ENCODE results near the gene WWTR1. TPM values are rescaled to one million over a fixed set of nuclear protein-coding genes. Genes with fewer than 3 reads are reported as not detected.

WWTR1 gene
- total and polyA plus RNA-seq, 4 donors: 4.5 to 11.8 (median 9.0) TPM

DNA sequence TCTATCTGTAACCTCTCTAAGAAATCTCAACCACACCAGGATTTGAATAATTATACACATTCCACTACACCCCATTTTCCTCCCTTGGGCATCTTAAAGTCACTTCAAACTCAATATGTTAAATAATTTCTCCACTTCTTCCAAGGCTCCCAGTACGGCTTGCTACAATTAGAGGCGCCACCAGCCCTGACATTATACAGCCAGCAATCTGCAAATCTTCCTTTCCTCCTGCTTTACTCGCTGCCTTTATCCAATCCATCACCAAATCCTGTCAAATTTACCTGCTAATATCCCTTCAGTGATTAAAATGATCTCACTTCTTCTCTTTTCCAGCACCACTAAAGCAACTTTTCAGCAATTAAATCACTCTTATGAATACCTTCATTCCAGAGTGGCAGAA is 13.9 kb downstream of the WWTR1 start:
- WGBS: 86% methylated on average over 3 of the region's 3 CpGs
- peaks cover 5 to 35% (median 21%) of the 10 kb centered on the region in 4 donors for H3K4me1 ChIP-seq (ENCODE audit: control insufficient read depth in 4 of 4, insufficient read depth in 4 of 4, low read length in 3 of 4)
- H3K27ac ChIP-seq (ENCODE audit: low read depth in 1 of 2, low read length in 2 of 2): no peak overlapping the region
- peaks cover 0 to 4% (median 0%) of the 10 kb centered on the region in 4 donors for H3K36me3 ChIP-seq (ENCODE audit: control insufficient read depth in 4 of 4, insufficient read depth in 3 of 4, low read depth in 1 of 4, low read length in 3 of 4)
- no peaks in the 10 kb centered on the region for H3K9me3 ChIP-seq (ENCODE audit: control insufficient read depth in 4 of 4, low read length in 3 of 4)
- H3K9ac ChIP-seq (ENCODE audit: low read depth in 1 of 2, low read length in 2 of 2): no peak overlapping the region
- H3K27me3 ChIP-seq (ENCODE audit: control insufficient read depth in 4 of 4, insufficient read depth in 4 of 4, low read length in 3 of 4): no peaks in the 10 kb centered on the region
- DNase-seq (ENCODE audit: low spot score): no peak
- TF ChIP-seq, protein P1, sequence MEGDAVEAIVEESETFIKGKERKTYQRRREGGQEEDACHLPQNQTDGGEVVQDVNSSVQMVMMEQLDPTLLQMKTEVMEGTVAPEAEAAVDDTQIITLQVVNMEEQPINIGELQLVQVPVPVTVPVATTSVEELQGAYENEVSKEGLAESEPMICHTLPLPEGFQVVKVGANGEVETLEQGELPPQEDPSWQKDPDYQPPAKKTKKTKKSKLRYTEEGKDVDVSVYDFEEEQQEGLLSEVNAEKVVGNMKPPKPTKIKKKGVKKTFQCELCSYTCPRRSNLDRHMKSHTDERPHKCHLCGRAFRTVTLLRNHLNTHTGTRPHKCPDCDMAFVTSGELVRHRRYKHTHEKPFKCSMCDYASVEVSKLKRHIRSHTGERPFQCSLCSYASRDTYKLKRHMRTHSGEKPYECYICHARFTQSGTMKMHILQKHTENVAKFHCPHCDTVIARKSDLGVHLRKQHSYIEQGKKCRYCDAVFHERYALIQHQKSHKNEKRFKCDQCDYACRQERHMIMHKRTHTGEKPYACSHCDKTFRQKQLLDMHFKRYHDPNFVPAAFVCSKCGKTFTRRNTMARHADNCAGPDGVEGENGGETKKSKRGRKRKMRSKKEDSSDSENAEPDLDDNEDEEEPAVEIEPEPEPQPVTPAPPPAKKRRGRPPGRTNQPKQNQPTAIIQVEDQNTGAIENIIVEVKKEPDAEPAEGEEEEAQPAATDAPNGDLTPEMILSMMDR (IDR thresholded peaks at IDR 0.05; ENCODE audit: low read depth, low read length, missing input control): no peak
- TF ChIP-seq, protein P2, sequence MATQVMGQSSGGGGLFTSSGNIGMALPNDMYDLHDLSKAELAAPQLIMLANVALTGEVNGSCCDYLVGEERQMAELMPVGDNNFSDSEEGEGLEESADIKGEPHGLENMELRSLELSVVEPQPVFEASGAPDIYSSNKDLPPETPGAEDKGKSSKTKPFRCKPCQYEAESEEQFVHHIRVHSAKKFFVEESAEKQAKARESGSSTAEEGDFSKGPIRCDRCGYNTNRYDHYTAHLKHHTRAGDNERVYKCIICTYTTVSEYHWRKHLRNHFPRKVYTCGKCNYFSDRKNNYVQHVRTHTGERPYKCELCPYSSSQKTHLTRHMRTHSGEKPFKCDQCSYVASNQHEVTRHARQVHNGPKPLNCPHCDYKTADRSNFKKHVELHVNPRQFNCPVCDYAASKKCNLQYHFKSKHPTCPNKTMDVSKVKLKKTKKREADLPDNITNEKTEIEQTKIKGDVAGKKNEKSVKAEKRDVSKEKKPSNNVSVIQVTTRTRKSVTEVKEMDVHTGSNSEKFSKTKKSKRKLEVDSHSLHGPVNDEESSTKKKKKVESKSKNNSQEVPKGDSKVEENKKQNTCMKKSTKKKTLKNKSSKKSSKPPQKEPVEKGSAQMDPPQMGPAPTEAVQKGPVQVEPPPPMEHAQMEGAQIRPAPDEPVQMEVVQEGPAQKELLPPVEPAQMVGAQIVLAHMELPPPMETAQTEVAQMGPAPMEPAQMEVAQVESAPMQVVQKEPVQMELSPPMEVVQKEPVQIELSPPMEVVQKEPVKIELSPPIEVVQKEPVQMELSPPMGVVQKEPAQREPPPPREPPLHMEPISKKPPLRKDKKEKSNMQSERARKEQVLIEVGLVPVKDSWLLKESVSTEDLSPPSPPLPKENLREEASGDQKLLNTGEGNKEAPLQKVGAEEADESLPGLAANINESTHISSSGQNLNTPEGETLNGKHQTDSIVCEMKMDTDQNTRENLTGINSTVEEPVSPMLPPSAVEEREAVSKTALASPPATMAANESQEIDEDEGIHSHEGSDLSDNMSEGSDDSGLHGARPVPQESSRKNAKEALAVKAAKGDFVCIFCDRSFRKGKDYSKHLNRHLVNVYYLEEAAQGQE (IDR thresholded peaks at IDR 0.05): no peak
- TF ChIP-seq FOXA1 (IDR thresholded peaks at IDR 0.05) (no peak), JUND (IDR thresholded peaks at IDR 0.05) (no peak)
- H3K4me3 ChIP-seq (ENCODE audit: low read depth in 1 of 3, low read length in 3 of 3): no peak overlapping the region

DNA sequence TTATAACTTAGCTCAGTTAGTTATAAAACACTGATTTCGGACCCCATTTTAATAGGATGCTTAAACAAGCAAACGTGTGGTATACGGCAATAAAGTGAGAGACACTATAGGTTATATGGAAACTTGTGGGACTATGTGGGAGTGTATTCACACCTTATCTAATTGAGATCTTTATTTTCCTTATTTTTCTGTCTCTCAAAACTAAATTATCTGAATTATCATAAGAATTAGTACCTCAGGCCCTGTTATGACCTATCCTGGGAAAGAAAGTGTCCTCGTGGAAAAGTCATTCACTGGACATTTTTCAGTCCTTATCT is 14.4 kb downstream of the WWTR1 start:
- Histone ChIP-seq H3K4me1 (ENCODE audit: control insufficient read depth in 4 of 4, insufficient read depth in 4 of 4, low read length in 3 of 4) (peaks cover 5 to 40% (median 25%) of the 10 kb centered on the region in 4 donors), H3K4me3 (ENCODE audit: low read depth in 1 of 3, low read length in 3 of 3) (no peak overlapping the region), H3K27me3 (ENCODE audit: control insufficient read depth in 4 of 4, insufficient read depth in 4 of 4, low read length in 3 of 4) (no peaks in the 10 kb centered on the region), H3K9me3 (ENCODE audit: control insufficient read depth in 4 of 4, low read length in 3 of 4) (no peaks in the 10 kb centered on the region), H3K36me3 (ENCODE audit: control insufficient read depth in 4 of 4, insufficient read depth in 3 of 4, low read depth in 1 of 4, low read length in 3 of 4) (peaks cover 0 to 4% (median 0%) of the 10 kb centered on the region in 4 donors), H3K27ac (ENCODE audit: low read depth in 1 of 2, low read length in 2 of 2) (peak overlapping the region; percentile 21 to 41), H3K9ac (ENCODE audit: low read depth in 1 of 2, low read length in 2 of 2) (no peak overlapping the region)
- TF ChIP-seq, protein P3, sequence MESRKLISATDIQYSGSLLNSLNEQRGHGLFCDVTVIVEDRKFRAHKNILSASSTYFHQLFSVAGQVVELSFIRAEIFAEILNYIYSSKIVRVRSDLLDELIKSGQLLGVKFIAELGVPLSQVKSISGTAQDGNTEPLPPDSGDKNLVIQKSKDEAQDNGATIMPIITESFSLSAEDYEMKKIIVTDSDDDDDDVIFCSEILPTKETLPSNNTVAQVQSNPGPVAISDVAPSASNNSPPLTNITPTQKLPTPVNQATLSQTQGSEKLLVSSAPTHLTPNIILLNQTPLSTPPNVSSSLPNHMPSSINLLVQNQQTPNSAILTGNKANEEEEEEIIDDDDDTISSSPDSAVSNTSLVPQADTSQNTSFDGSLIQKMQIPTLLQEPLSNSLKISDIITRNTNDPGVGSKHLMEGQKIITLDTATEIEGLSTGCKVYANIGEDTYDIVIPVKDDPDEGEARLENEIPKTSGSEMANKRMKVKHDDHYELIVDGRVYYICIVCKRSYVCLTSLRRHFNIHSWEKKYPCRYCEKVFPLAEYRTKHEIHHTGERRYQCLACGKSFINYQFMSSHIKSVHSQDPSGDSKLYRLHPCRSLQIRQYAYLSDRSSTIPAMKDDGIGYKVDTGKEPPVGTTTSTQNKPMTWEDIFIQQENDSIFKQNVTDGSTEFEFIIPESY (IDR thresholded peaks at IDR 0.05): no peak
- TF ChIP-seq TAF1 (conservative IDR thresholded peaks at IDR 0.05) (no peak), FOXA2 (IDR thresholded peaks at IDR 0.05) (no peak), JUND (IDR thresholded peaks at IDR 0.05) (no peak)
- TF ChIP-seq, protein P1 (IDR thresholded peaks at IDR 0.05; ENCODE audit: low read depth, low read length, missing input control): no peak
- no peak for DNase-seq (ENCODE audit: low spot score)
- 73% methylated on average over 4 of the region's 4 CpGs for WGBS

Data from liver (tissue), 9 donors.